MM.1S (cell line): ENCODE data around the gene CKLF.

Experiments
- CTCF ChIP-seq: fragments of 300-600 bp; sonication (generic); IDR thresholded peaks from 2 replicates; pipeline ENCODE4 v1.5.1; 2016; ENCODE audit warnings: antibody characterized with exemption, low read length, mixed read lengths
- EZH2 ChIP-seq: fragments of 300-600 bp; sonication (generic); optimal IDR thresholded peaks from 2 replicates; pipeline ENCODE3; 2017; ENCODE audit warnings: low read depth, mild to moderate bottlenecking, antibody characterized with exemption, low read length, mixed read lengths
- EZH2phosphoT487 ChIP-seq: fragments of 300-600 bp; sonication (generic); IDR thresholded peaks from 2 replicates; pipeline ENCODE4 v1.6.1; 2018; ENCODE audit warnings: antibody characterized with exemption, low read length

DNA sequence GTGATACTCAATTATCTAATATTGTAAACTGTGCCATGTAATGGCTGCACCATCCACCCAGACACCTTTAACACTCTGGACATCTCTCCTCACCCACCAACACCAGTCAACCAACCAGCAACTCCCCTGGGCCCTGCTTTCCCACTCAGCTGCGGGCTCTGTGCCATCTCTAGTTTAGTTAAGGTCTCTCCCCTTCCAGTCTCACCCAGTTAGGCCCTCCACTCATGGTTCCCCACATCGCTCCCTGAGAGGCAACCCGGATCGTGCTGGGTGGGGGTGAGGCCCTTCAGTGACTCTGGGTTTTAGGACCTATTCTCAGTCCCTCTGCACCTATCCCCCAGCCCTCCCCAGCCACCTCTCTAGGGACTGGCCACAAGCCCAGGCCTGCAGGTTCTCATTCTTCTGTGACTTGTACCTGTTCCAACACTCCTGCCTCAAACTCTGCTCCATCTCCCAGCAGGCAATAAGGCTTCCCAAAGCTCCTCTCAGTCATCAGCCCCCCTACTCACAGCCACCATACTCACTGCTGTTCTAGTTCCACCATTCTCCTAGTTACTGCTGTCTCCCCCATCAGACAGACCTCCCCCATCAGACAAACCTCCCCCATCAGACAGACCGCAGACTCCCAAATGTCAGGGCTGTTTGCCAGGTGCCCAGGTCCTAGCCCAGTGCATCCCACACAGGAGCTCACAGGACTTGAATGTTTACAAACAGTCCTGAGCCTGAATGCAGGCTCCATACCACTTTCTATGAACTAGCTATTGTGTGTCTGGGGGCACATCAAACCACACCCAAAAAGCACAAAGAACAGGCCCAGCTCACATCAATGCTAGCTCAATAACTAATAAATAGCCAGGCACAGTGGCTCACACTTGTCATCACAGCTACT, 5.0 kb upstream of the CKLF start:
- TF ChIP-seq EZH2phosphoT487 (no peak), CTCF (no peak), EZH2 (no peak)
